Colon (tissue), 2 donors: ENCODE measurements around the gene TDP1.
A peak's percentile ranks its signal among the peaks of the same experiment; 100 is the strongest.

Source experiments
- FAIRE-seq: peaks from 2 replicates; lab custom pipeline; 2012; peaks lifted over from hg19 to GRCh38; lab: Jason Lieb, UNC
- donor health status: control.
- donor health status: control.

Gene TDP1

GRCh38 chr14:89941830-89942377 lies 13.8 kb upstream of the TDP1 start:
- FAIRE-seq, result no peak

- no peak for FAIRE-seq
Observed at GRCh38 chr14:89947344-89947743, 8.4 kb upstream of the TDP1 start.

GRCh38 chr14:89952576-89952975 lies 3.2 kb upstream of the TDP1 start:
- no peak for FAIRE-seq

- no peak for FAIRE-seq
Observed at GRCh38 chr14:89953602-89954001, 2.1 kb upstream of the TDP1 start.

- peak; percentile 79 for FAIRE-seq
Observed at GRCh38 chr14:89954070-89955021, 1.4 kb upstream of the TDP1 start, which contains the start of gene EFCAB11. EFCAB11 (minus strand) TSS chr14:89954730; CDS start chr14:89954660, 70 bp downstream.

GRCh38 chr14:89955022-89955744 lies 544 bp upstream of the TDP1 start:
- FAIRE-seq, result no peak

GRCh38 chr14:89956661-89957009 lies 908 bp downstream of the TDP1 start:
- no peak for FAIRE-seq

GRCh38 chr14:89957376-89957775 lies 1.6 kb downstream of the TDP1 start:
- FAIRE-seq, result no peak

- FAIRE-seq, result no peak
Observed at GRCh38 chr14:89957791-89958190, 2.1 kb downstream of the TDP1 start.

- no peak for FAIRE-seq
Observed at GRCh38 chr14:89958966-89959365, 3.2 kb downstream of the TDP1 start.

GRCh38 chr14:89959853-89960445 lies 4.2 kb downstream of the TDP1 start:
- FAIRE-seq, result no peak

GRCh38 chr14:89960914-89961313 lies 5.2 kb downstream of the TDP1 start:
- no peak for FAIRE-seq

GRCh38 chr14:89963288-89963978 lies 7.7 kb downstream of the TDP1 start:
- no peak for FAIRE-seq

GRCh38 chr14:89965839-89966238 lies 10.1 kb downstream of the TDP1 start:
- FAIRE-seq, result no peak

- FAIRE-seq, result no peak
Observed at GRCh38 chr14:89973234-89973823, 17.6 kb downstream of the TDP1 start.

- no peak for FAIRE-seq
Observed at GRCh38 chr14:89977668-89978067, 21.9 kb downstream of the TDP1 start.

GRCh38 chr14:89978656-89979055 lies 22.9 kb downstream of the TDP1 start:
- FAIRE-seq, result no peak

GRCh38 chr14:89983375-89983774 lies 27.6 kb downstream of the TDP1 start:
- no peak for FAIRE-seq

GRCh38 chr14:89986462-89987160 lies 30.9 kb downstream of the TDP1 start:
- no peak for FAIRE-seq

GRCh38 chr14:89987161-89987475 lies 31.4 kb downstream of the TDP1 start:
- FAIRE-seq, result no peak

GRCh38 chr14:89988787-89989186 lies 33.1 kb downstream of the TDP1 start:
- FAIRE-seq, result no peak
